UCSD-AML1 (cell line): ENCODE measurements around the gene RIPOR3.
"Not testable (repeated sequence)": the region's sequence is repeated elsewhere in the genome, so short reads cannot be mapped to it uniquely, and the experiment has no call there.

Experiments used
- DNase-seq: peaks from one replicate; lab custom pipeline; 2025; ENCODE audit not compliant: unreplicated experiment; lab: John Stamatoyannopoulos, UW

Gene RIPOR3

DNA sequence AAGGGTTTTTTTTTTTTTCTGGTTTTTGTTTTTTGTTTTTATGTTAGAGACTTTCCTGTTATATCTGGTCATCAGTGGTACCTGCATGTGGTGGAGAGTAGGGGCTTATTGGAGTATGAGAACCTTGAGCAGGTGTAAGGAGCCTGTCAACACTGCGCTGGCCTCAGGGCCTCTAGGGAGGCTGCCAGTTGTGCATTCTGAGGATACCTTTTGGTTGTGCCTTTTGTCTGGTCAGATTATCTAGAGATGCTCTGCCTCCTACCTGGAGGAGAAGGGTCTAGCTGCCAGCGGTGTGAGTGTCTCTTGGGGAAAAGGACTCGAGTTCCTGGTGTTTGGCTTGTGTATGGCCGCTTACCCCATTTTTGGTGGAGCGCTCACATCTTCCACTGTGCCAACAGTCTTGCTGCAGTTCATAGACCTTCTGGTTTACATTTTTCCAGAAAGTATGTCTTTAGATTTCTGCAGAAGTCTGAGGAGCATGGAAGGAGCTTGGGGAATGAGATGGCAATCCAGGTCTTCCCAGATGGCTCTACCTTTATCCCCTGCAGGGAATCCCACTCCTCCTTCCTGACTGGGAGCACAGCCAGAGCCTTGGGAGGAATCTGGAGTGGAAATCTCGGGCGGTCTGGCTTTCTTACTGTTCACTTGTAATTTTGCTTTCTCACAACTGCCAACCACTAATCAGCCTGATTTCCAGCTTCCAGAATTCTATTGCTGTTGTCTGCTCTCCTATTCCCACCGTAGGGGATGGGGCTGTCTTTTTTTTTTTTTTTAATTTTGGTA is 131.3 kb downstream of the RIPOR3 start:
- DNase-seq, result no peak

DNA sequence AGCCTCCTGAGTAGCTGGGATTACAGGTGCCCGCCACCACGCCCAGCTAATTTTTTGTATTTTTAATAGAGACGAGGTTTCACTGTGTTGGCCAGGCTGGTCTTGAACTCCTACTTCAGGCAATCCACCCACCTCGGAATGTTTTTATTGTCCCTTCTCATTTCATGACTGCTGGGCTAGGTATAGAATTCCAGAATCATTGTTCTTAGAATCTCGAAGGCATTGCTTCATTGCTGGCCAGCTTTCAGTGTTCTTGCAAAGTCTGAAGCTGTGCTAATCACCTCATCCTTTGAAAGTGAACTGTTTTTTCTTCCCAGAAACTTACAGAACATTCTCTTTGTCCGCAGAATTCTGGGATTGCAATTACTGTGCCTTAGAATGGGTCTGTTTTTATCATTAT is 132.2 kb downstream of the RIPOR3 start:
- DNase-seq, result no peak

DNA sequence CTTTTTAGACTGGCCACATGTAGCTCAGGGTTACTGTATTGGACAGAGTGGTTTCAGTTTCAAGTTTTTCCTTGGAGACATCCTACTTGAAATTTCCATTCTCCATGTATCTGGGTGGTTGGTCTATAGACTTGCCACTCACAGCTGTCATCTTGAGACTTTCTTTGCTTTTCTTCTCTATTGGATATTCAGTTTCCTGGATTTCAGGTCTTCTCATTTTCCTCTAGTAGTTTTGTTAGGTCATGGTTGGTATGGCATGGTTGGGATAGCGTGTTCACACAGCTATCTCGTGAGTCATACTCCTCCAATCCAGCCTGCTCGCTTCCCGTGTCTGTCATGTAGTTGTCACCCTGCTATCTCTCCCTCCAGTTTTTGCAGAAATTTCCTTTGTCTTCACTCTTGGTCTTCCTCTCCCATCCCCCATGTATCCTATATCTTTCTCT is 132.8 kb downstream of the RIPOR3 start:
- DNase-seq, result no peak

DNA sequence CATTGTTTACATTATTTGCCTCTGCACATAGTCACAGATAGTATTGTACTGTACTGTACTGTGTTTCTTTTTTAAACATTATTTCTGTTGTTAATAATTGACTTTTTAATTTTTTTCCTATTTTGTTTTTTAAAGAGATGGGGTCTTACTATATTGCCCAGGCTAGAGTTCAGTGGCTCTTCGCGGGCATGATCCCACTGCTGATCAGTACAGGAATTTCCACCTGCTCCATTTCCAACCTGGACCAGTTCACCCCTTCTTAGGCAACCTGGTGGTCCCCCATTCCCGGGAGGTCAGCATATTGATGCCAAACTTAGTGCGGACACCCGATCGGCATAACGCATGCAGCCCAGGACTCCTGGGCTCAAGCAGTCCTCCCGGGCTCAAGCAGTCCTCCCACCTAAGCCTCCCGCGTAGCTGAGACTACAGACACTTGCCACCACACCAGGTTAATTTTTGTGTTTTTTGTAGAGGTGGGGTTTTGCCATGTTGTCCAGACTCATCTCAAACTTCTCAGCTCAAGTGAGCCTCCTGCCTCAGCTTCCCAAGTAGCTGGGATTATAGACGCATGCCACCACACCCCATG is 133.7 kb downstream of the RIPOR3 start:
- DNase-seq, result no peak

DNA sequence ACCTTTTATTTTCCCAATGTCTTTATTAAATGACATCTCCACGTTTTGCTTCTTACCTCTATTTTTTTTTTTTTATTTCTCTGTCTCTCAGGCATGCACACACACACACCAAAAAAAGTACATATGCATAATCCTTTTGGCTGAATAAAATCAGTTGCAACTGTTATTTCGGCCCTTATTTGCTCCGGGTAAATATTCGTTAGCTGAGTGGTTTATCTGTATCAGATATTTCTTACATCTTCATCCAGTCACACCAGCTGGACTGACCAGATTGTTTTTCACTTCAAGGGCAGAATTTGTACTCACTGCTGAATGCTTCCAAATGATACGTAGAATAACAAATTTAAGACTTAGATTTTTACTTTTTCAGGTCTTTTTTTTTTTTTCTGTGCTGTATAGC is 135.7 kb downstream of the RIPOR3 start:
- DNase-seq, result no peak

DNA sequence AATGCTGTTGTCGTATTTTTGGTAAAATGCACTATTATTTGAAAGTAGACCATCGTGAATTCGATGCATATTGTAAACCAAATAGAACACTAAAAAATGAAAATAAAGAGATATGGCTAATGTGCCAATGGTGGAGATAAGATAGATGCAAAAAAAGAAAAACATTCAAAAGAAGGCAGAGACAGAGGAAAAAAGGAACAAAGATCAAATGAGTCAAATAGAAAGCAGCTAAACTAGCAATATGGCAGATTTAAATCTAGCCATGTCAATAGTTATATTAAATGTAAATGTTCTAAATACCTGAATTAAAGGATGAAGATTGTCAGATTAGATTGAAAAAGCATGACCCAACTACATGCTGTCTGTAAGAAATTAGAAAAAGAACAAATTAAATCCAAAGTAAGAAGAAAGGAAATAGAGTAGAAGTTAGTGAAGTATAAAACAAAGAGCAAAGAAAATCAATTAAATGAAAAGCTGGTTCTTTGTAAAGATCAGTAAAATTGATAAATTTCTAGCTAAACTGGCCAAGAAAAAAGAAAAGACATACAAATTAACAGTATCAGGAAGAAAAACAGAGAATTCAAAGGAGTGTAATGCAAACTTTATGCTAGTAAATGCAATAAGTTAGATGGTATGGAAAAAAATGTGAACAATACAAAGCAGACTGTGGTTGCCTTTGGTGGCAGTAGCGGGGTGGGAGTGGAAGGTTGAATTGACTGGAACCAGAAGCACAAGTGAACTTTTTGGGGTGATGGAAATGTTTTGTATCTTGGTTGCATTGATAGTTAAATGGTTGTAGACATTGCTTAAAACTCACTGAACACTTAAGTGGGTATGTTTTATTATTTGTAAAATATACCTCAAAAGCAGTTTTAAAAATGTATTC is 136.4 kb downstream of the RIPOR3 start:
- no peak for DNase-seq

DNA sequence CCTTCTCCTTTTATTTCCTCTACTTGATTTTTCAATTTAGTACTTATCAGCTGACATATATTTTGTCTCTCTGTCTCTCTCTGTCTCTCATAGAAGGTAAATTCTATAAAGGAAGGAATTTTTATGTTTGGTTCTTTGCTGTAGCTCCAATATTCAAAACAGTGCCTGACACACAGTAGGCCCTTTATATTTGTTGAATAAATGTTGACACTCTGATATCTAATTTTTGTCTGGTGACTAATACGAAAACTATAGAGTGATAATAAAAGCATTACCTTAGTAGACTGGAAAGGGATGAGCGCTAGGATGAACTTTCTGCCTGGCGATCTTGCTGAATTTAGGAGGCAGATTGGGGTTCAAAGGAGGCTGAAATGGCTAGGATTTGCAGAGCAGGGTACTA is 138.4 kb downstream of the RIPOR3 start:
- no peak for DNase-seq

DNA sequence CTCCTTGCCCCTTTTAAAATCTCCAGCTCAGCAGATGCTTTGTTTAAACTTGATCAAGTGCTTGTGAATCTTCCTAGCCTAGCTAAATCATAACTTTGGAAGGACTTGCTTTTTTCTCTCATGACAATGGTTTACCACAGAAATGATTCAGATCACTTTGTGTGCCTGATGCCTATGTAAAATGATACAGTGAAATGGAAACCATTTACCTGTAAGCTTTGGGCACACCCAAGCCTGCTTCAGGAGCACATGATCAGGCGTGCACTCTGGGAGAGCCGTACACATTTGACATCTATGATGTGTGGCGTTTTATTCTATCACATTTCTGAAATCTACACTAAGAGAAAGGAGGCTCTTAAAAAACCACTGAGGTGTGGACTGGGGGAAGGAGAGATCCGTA is 140.1 kb downstream of the RIPOR3 start:
- DNase-seq, result no peak

DNA sequence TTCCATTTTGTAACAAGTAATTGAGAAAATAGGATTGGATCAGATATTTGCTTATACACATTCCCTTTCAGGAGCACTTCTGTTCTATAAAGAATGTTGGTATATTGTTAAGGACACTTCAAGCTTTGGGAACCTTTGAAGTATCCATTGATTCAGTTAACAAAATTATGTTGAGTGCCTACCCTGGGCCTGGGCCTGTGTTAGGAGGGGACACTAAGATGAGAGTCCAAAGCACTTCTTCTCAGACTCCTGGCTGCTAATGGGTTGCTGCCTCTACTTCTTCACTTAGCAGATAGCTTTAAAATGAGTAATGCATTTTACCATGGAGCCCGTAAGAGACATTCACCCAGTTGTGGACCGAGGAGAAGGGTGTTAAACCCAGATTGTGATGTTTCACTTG is 140.8 kb downstream of the RIPOR3 start:
- no peak for DNase-seq

DNA sequence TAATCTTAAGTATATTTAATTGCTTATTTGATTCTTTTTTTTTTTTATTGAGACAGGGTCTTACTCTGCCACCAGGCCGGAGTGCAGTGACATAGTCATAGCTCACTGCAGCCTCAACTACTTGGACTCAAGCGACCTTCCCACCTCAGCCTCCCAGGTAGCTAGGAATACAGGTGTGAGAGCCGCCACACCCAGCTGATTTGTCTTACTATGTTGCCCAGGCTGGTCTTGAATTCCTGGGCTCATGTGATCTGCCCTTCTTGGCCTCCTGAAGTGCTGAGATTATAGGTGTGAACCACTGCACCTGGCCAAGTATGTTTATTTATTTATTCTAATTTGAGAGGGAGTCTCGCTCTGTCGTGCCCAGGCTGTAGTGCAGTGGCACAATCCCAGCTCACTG is 142.9 kb downstream of the RIPOR3 start:
- no peak for DNase-seq

DNA sequence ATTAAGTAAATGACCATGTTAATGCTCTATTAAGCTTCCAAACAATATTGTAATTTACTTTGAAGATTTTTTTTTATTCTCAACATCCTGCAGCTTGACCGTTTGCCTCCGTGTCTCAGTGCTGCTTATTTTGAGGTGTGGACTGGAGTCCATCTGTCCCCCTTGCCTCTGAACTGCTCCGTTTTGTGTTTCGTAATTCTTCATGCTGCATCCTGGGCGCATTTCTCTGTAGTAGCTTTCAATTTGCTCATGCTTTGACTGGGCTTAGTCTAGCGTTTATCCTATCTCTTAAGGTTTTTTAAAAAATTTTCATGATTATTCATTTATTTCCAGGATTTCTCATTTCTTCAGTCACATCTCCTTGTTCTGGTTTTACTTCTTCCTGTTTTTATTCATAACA is 143.4 kb downstream of the RIPOR3 start:
- no peak for DNase-seq

DNA sequence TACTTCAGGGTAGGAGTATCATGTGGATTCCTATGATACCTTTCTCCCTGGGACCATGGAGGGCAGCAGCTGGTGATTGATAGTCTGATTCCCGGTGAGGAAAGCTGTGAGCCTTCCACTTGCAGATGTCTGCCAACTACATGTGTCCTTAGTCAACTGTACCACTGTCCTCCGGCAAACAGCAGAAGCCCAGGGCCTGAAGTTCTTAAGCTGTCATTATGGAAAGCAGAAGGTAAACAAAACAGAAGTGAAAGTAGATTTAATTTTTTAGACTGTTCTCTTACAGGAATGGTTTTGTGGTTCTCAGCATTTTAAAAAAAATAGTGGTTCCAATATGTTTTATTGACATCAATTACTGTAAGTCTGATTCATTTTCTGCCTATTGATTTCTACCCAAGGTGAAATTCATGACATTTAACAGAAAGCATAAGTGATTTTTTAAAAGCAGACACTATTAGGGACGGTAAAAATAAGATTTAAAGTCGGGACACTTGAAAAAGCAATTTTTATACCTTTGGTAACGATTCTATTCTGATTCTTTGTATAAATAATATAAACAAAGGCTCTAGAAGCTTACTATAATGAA is 144.5 kb downstream of the RIPOR3 start:
- DNase-seq, result no peak

DNA sequence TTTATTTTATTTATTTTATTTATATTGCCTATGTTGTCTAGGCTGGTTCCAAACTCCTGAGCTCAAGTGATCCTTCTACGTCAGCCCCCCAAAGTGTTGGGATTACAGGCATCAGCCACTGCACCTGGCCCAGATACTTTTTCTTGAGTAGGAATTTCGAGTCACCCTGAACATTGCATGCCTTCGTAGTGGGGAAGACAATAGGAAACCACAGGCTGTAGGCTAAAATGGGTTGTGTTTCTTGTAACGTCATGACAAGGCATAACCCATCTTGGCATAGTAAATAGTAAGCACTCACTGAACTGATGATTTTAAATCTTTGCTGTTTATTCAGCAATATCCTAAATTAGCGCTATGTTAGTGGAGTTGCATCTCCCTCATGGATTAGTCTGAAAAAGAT is 146.2 kb downstream of the RIPOR3 start:
- DNase-seq, result no peak

DNA sequence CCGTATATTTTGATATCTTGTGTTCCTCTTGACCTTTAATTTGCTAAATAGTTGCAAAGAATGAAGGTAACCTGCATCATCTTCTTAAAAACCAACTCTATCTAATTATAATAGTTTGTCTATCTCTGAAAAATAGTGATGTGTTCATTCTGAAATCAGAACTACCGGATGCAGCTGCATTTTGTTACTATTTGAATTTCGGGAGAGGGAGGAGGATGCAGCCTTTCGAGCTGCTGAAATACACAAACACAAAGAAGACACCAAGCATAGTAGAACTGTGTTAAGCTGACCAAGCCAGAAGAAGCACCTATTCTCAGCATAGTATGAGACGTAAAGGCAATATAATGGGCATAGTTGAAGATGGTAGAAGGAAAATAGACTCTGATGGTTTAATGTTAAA is 148.0 kb downstream of the RIPOR3 start:
- no peak for DNase-seq

DNA sequence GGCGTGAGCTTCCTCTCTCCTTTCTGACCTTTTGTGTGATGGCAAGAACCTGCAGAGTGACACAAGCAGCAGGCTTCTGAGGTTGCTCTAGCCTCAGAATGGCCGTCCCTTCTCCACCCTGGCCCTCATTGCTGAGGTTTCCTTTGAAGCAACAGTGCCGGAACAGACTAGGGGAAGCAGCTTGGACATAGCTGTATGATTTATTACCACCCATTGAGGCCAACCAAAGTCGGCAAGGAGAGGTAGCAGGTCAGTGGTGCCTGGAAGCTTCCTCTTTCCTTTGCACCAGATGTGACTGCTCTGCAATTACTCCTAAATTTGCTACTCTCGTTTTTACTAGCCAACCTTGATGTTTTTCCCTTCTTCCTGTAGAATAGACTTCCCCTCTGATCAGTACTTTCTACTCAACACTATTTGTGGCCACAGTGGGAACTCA is 149.7 kb downstream of the RIPOR3 start:
- peak; percentile 73 for DNase-seq

DNA sequence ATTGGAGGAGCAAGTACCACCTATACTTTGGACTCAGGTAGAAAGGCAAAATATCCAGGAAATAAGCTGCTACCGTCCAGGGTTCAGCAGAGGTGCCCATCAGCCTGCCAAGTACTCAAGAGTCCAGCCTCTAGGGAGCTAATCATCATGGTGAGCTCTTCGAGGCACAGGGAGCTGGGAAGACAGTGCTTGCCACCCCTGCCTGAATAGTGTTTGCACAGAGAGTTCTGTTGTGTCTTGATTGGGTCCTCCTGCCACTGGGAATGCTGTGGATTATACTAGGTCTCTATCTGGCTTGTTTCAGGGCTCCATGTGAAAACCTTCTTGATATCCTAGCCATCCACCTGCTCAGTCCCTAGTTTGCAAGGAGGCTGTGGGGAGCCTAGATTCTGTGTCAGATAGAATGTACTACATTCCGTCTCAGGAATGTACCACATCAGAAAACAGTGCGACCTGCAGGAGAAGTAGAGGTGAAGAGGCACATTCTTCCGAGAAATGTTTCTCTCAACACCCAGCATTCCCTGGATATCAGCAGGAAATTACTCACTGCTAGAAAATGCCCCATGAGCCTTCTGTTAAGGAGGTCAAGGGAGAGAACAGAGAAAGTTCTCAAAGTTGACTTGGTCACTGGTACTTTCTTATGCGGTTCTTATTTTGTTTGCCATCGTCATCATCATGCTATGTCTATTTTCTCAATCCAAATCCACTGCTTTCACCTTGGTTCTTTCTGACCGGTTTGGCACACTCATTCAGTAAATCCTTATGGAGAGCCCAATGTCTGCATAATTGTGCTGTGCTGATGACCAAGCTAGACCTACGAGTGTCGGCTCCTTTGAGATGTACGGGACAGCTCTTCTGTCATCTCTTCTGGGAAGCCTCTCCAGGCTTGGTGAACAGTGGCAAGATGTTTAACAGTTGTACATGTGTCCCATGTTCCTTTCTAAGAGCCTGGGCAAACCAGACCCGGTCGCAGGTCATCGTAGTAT is 150.4 kb downstream of the RIPOR3 start:
- no peak for DNase-seq

DNA sequence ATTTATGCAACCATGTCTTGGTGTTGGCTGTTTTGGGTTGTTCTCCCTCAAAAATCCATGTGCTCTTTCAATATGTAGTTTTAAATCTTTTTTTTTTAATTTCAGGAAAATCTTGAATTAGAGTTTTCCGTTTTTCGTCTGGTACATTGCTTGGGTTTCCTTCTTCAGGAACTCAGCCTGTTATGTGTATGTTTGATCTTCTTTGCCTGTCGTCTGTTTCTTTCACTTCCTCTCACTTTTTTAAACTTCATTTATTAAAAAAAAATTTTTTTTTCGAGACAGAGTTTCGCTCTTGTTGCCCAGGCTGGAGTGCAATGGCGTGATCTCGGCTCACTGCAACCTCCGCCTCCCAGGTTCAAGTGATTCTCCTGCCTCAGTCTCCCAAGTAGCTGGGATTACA is 151.5 kb downstream of the RIPOR3 start:
- DNase-seq, result not testable (repeated sequence)

DNA sequence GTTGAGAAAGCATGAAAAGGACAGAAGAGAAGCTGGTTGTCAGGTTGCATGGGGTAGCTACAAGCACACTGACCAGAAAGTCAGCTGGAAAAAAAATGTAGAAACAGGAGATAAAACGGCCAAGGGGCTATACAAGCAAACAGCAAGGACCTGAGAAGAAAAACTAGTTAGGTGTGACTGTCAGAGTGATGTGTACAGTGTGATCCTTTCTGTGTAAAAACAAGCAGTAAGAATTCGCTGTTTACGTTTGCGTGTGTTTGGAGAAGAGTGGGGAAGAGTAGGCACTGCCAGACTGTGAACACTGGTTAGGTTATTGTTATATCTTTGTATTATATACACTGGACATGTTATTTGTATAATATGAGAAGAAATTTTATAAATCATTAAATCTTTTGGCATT is 153.1 kb downstream of the RIPOR3 start:
- DNase-seq, result no peak

DNA sequence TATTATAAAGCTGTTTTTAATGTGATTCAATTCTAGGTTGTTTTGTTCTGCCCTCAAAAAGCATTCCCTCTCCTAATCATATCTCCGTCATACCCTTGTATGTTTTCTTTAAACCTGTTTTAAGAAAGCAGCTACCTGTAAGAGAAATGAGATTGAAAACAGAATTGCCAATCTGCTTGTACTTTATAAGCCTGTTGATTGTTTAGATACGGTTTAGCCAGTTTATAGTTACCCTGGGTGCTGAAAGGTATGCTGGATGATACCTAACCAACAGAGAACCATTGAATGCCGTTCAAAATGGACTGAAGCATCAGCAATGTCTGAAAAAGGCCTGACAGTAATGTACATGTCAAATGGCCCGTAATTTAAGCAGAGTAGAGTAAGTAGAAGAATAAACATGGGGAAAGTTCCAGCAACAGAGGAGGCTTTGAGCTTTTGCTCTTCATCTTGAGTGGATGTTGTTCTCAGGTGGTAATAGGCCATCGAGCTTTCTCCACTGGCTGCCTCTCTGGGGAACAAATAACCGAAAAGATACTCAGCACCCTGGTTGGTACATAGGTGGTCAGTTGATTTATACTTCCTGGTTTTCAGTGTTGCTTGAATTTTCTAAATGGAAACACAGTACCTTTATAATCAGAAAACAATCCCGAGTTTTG is 153.7 kb downstream of the RIPOR3 start:
- no peak for DNase-seq

DNA sequence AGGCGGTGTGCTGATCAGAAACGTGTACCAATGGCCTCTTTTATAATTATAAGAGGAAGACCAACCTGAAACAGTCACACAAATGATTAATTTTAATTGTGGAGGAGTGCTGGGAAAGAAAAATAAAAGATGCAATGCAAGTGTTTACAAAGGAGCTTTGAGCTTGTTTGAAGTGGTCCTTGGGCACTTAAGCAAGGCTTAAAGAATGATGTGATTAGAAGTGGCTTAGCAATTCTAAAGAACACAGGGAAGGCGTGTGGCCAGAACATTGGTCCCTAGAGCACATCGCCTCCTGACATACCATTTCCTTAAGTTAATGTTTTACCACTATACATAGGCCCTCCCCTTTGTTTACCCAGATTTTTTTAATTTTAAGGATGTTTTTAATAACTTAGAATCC is 155.0 kb downstream of the RIPOR3 start:
- no peak for DNase-seq
